ENCODE results near the gene GPRIN3. TPM values are rescaled to one million over a fixed set of nuclear protein-coding genes. Genes with fewer than 3 reads are reported as not detected.

Gene GPRIN3
- total and polyA plus RNA-seq, 2 donors (not counting 1 experiment from before 2014, with no cell fraction given): 0.22 to 1.5 TPM

- intact Hi-C loops (cut with micrococcal nuclease): loop anchor here (10.0 kb wide), 1 partner anchor 945 kb away; the partner anchor contains the start of gene HERC6
- H3K9ac ChIP-seq (ENCODE audit: low read length): no peak overlapping the region
- TF ChIP-seq EZH2 (IDR thresholded peaks at IDR 0.05; ENCODE audit: borderline replicate concordance, insufficient read depth, low read depth, low read length, poor library complexity, severe bottlenecking): no peak
- TF ChIP-seq, protein P1, sequence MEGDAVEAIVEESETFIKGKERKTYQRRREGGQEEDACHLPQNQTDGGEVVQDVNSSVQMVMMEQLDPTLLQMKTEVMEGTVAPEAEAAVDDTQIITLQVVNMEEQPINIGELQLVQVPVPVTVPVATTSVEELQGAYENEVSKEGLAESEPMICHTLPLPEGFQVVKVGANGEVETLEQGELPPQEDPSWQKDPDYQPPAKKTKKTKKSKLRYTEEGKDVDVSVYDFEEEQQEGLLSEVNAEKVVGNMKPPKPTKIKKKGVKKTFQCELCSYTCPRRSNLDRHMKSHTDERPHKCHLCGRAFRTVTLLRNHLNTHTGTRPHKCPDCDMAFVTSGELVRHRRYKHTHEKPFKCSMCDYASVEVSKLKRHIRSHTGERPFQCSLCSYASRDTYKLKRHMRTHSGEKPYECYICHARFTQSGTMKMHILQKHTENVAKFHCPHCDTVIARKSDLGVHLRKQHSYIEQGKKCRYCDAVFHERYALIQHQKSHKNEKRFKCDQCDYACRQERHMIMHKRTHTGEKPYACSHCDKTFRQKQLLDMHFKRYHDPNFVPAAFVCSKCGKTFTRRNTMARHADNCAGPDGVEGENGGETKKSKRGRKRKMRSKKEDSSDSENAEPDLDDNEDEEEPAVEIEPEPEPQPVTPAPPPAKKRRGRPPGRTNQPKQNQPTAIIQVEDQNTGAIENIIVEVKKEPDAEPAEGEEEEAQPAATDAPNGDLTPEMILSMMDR (IDR thresholded peaks at IDR 0.05): no peak
- no peak overlapping the region for H3K27ac ChIP-seq (ENCODE audit: low read length in 2 of 2)
- no peaks in the 10 kb centered on the region for H4K20me1 ChIP-seq (ENCODE audit: control insufficient read depth, insufficient read depth, low read length, poor library complexity, severe bottlenecking)
- no peak overlapping the region for H3K4me2 ChIP-seq (replicated peaks; ENCODE audit: low read depth, low read length, poor library complexity, severe bottlenecking)
- H3K9me3 Mint-ChIP-seq (ENCODE audit: insufficient read depth): no peaks in the 10 kb centered on the region
- H3K27ac Mint-ChIP-seq: no peak overlapping the region
- H3K27me3 ChIP-seq (replicated peaks in 1 of 4; ENCODE audit: control extremely low read depth in 1 of 4, control insufficient read depth in 3 of 4, insufficient read depth in 4 of 4, low read length in 3 of 4): no peaks in the 10 kb centered on the region
- H3K27me3 Mint-ChIP-seq: no peaks in the 10 kb centered on the region
- 100% methylated on average over 1 of the region's 2 CpGs for WGBS (ENCODE audit: insufficient coverage)
- H3K4me1 Mint-ChIP-seq: peaks cover 49% of the 10 kb centered on the region
- ATAC-seq (ENCODE audit: low read depth) (no peak), DNase-seq (no peak)
- POLR2A ChIA-PET: no interaction called here
- no peaks in the 10 kb centered on the region for H3K36me3 ChIP-seq (replicated peaks in 1 of 2; ENCODE audit: control extremely low read depth in 1 of 2, control insufficient read depth in 1 of 2, extremely low read depth in 1 of 2, insufficient read depth in 2 of 2, low read length in 1 of 2)
- no peak overlapping the region for H3K4me3 ChIP-seq (ENCODE audit: control extremely low read depth in 1 of 5, extremely low read depth in 1 of 5, insufficient read depth in 1 of 5, low read depth in 2 of 5, low read length in 4 of 5)
- H2AFZ ChIP-seq (ENCODE audit: insufficient read depth, low read depth, low read length, poor library complexity, severe bottlenecking): no peak overlapping the region
- H3K9me3 ChIP-seq (ENCODE audit: control extremely low read depth in 1 of 3, control insufficient read depth in 2 of 3, insufficient read depth in 1 of 3, low read length in 2 of 3): no peaks in the 10 kb centered on the region
- no peaks in the 10 kb centered on the region for H3K79me2 ChIP-seq (ENCODE audit: control insufficient read depth, insufficient read depth, low read length)
- H3K4me1 ChIP-seq (ENCODE audit: control insufficient read depth in 2 of 2, insufficient read depth in 2 of 2, low read length in 2 of 2): peaks cover 31 to 38% of the 10 kb centered on the region in 2 donors
- H3K4me3 Mint-ChIP-seq: no peak overlapping the region
- CTCF ChIA-PET: no interaction called here
Measured at GRCh38 chr4:89319756-89320155, 12.2 kb upstream of the GPRIN3 start.

- DNase-seq: peak; percentile 40
- no peaks in the 10 kb centered on the region for H3K27me3 ChIP-seq (replicated peaks in 1 of 4; ENCODE audit: control extremely low read depth in 1 of 4, control insufficient read depth in 3 of 4, insufficient read depth in 4 of 4, low read length in 3 of 4)
- H3K27me3 Mint-ChIP-seq: no peaks in the 10 kb centered on the region
- intact Hi-C loops (cut with micrococcal nuclease): loop anchor here (1.0 kb wide), 1 partner anchor 10 kb away; the partner anchor contains the start of gene GPRIN3
- no peak overlapping the region for H3K9ac ChIP-seq (ENCODE audit: low read length)
- H3K4me2 ChIP-seq (replicated peaks; ENCODE audit: low read depth, low read length, poor library complexity, severe bottlenecking): peak overlapping the region; percentile 50
- no peak overlapping the region for H3K27ac ChIP-seq (ENCODE audit: low read length in 2 of 2)
- peak overlapping the region; percentile 74 for H3K27ac Mint-ChIP-seq
- no peaks in the 10 kb centered on the region for H3K79me2 ChIP-seq (ENCODE audit: control insufficient read depth, insufficient read depth, low read length)
- WGBS (ENCODE audit: insufficient coverage): no CpG with 5 or more reads among the region's 3 CpGs
- peaks cover 23 to 29% of the 10 kb centered on the region in 2 donors for H3K4me1 ChIP-seq (ENCODE audit: control insufficient read depth in 2 of 2, insufficient read depth in 2 of 2, low read length in 2 of 2)
- no peaks in the 10 kb centered on the region for H3K9me3 Mint-ChIP-seq (ENCODE audit: insufficient read depth)
- H3K36me3 ChIP-seq (replicated peaks in 1 of 2; ENCODE audit: control extremely low read depth in 1 of 2, control insufficient read depth in 1 of 2, extremely low read depth in 1 of 2, insufficient read depth in 2 of 2, low read length in 1 of 2): no peaks in the 10 kb centered on the region
- peak overlapping the region in 1 of 5 experiments; percentile 8 for H3K4me3 ChIP-seq (ENCODE audit: control extremely low read depth in 1 of 5, extremely low read depth in 1 of 5, insufficient read depth in 1 of 5, low read depth in 2 of 5, low read length in 4 of 5)
- no peaks in the 10 kb centered on the region for H3K9me3 ChIP-seq (ENCODE audit: control extremely low read depth in 1 of 3, control insufficient read depth in 2 of 3, insufficient read depth in 1 of 3, low read length in 2 of 3)
- POLR2A ChIA-PET: interaction anchor here (0.9 to 1.3 kb wide), 2 partner anchors 8 to 9 kb away, joined by 4 read pairs; partner anchors contain the start of gene GPRIN3
- peak; percentile 71 for ATAC-seq (ENCODE audit: low read depth)
- H3K4me1 Mint-ChIP-seq: peaks cover 36% of the 10 kb centered on the region
- no peaks in the 10 kb centered on the region for H4K20me1 ChIP-seq (ENCODE audit: control insufficient read depth, insufficient read depth, low read length, poor library complexity, severe bottlenecking)
- peak overlapping the region; percentile 7 for H2AFZ ChIP-seq (ENCODE audit: insufficient read depth, low read depth, low read length, poor library complexity, severe bottlenecking)
- peak overlapping the region; percentile 62 for H3K4me3 Mint-ChIP-seq
- CTCF ChIA-PET: interaction anchor here (1.8 to 2.0 kb wide), 2 partner anchors 8 to 60 kb away, joined by 4 read pairs; no protein-coding TSS in a partner anchor
- TF ChIP-seq, protein P1 (IDR thresholded peaks at IDR 0.05): no peak
- no peak for TF ChIP-seq EZH2 (IDR thresholded peaks at IDR 0.05; ENCODE audit: borderline replicate concordance, insufficient read depth, low read depth, low read length, poor library complexity, severe bottlenecking)
Measured at GRCh38 chr4:89316931-89317366, 9.3 kb upstream of the GPRIN3 start.
